RKO (cell line): Measurements from ENCODE around the gene SUSD3.

Experiments
- DNase-seq: peaks from one replicate; pipeline ENCODE4 v3.0.0-alpha.2; 2016; ENCODE audit warnings: low spot score

Gene SUSD3

DNA sequence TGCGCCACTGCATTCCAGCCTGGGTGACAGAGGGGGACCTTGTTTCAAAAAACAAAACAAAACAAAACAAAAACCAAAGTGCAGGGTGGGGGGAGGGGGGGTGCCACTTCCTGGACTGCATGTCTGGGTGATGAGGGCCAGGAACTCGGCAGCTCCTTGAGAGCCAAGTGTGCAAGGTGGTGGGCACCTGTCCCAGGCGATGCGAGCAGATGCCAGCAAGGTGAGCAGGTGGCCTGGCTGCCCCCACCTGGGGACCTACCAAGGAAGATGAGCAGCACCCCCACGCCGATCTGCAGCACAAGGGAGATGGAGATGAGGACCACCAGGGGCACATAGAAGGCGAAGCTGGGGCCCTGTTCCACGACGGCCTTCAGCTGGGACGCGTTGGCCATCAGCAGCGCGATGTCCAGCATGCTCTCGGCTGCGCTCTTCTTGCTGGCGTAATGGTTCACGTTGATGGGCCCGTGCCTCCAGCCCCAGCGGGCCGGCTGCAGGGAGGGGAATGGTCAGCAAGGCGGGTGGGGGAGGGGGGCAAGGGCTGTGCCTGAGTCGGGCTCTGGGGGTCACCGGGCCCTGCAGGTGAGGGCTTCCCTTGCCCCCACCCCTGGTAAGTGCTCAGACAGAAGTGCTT, 67.8 kb downstream of the SUSD3 start:
- no peak for DNase-seq

DNA sequence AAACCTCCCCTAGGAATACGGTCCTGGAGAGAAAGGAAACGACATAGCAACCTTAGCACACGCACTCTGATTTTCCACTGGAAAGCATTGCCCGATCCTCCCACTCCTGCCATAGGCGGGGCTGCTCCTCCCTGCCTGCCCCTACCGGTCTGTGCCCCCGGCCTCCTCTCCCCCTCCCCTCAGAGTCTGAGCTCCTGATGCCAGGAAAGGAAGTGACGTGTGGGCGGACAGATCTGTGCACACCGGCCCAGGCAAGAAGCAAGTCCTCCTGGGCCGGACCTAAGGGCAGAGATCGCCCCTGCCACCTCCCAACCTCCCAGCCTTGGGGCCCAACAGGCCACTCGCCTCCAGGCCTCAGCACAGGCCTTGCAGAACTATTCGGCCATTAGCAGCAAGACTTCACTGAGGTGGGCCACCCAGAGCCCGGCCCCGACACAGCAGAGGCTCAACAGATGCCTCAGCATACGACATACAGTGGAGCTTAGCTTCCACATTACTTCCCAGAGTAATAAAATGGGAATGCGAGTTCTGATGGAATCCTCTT, 68.4 kb downstream of the SUSD3 start:
- DNase-seq, result no peak

- DNase-seq, result no peak
Observed at GRCh38 chr9:93127395-93127911, 69.0 kb downstream of the SUSD3 start.

DNA sequence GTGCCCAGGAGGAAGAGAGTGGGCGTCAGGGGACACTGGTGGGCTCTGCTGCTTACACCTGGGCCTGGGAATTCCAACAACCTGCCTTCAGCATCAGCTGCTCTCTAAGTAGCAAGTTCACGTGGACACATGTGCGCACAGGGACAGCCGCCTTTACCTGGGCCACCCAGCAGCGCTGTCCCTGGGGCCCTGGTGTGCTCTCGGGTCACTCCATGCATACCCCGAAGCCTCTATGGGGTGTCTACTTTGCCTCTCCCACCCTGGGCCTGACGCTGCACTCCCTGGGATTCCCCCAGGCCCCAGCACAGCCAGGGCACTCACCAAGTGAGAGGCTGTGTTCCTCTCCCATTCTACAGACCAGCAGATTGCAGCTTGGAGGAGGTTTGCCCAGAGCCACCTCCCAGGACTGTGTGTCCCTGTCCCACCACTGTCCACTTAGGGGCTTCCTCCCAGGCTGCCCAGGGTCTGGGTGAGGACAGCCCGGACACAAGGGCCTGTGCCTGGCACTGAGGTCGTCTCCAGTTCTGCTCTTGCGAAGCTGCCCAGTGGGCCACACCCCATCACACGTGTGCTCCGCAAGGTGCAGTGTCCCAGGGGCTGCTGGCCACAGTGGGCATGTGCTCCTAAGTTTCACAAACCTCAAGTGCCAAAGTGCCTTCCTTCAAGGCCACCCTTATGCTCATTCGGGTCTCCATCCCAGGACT, 69.7 kb downstream of the SUSD3 start:
- DNase-seq, result no peak

DNA sequence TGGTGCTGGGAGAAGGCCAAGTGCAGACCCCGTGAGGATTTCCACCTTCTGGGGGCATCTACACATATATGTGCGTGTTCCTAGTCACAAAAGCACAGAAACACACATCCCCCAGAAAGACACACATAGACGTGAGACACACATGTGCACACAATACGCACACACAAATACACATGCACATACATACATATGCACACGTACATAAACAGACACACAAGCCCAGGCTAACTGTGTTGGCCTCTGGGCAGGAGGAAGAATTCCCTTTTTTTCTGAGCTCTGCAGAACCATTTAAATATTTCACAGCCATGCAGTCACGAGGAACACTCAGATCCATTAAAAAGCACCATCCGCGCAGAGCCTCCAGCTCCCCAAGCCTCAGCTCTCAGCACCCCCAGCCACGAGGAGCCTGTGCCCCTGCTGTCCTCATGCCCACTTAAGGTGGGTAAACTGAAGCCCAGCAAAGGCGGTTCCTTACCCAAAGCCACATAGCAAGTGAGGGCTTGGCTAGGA, 70.3 kb downstream of the SUSD3 start:
- DNase-seq, result no peak

GRCh38 chr9:93129286-93129685, 70.8 kb downstream of the SUSD3 start:
- DNase-seq, result no peak

- DNase-seq, result no peak
Observed at GRCh38 chr9:93129691-93130500, 71.4 kb downstream of the SUSD3 start.

GRCh38 chr9:93130861-93131481, 72.5 kb downstream of the SUSD3 start:
- no peak for DNase-seq

DNA sequence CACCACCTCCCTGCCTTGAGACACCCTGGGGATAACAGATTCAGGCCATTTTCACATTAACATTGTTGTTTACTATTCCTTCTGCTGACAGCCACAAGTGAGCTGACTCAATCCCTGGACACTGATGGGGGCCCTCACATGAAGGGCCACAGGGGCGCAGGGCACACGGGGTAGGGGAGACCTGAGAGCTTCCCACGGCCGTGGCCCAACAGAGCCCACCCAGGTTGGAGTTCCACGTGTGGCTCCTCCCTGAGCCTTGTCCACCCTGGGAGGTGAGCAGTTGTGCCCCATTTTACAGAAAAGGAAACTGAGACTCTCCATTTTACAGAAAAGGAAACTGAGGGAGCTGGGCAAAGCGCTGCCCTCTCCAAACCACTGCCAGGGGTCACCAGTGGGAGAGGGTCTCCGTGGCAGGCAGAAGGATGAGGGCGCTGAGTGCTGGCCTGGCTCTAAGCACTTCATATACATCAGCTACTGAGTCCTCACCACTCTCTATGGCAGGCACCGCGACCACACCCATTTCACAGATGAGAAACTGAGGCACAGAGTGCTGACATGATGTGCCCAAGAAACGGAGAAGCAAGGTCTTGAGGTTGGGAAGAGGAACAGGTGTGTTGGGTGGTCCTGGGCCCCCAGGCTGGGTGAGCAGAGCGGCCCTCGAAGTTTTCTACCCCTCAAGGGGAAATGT, 73.2 kb downstream of the SUSD3 start:
- DNase-seq, result no peak

DNA sequence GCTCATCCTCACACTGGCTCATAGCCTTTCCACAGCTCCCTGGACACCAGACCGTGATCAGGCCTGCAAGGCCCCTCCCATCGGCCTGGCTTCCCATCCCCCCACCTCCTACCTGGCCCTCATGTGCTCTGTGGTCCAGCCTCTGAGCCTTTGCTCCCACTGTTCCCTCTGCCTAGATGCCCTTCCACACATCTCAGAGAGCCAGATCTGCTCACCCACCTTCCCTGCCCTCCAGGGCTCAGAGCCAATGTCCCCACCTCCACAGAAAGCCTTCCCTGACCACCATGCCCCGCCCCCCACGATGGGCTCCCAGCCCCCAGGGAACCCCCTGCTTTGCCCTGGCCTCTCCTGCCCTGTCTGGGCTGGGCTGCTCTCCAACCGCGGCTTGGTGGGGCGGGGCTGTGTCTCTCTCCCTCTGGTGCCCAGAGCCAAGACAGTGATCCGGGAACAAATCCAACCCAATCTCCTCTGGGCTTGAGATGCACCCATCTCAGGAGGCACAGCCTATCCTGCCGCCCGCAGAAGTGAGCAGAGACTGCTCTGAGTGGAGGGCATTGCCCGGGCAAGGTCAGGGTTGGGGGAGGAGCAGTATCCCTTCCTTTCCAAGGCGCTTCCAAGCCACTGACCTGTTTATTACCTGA, 73.9 kb downstream of the SUSD3 start:
- no peak for DNase-seq

DNA sequence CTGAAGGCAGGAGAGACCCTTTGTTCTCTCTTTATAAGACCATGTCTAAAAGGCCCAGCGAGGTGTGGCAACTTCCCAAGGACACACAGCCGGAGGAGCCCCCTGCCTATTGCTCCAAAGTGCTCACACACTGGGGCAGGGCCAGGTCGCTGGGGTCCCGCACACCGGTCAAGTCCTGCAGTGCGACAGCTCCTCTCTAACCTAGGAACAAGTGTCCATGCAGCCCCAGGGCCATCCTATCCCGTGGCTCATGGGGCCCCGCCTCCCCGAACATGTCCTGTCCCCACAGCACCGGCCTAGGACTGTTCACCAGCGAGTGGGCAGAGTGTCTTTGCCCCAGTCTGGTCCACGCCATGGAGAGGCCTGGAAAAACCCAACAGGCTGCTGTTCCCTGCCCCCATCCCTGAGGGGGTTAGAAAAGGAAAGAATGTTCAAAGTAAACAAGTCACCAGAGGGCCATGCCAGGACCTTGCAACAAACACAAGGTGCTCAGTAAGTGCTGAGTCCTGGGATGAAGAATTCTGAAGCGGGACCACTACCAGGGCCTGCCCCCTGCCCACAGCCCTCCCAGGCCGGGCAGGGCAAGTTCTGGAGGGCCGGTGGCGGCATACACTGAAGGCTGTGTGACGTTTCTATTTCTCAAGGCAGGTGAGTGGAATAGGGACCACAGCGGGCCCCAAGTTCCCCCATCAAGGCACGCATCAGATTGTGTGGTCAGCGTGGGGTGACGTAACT, 74.6 kb downstream of the SUSD3 start:
- DNase-seq, result no peak

- DNase-seq, result peak; percentile 90
Observed at GRCh38 chr9:93133681-93134014, 75.1 kb downstream of the SUSD3 start.

GRCh38 chr9:93134015-93134739, 75.7 kb downstream of the SUSD3 start, which contains the start of gene NINJ1:
NINJ1 (minus strand) TSS chr9:93134251; CDS start chr9:93134217, 34 bp downstream.
- DNase-seq, result peak; percentile 72
